Measurements from ENCODE around the gene CLEC2L. TPM values are rescaled to one million over a fixed set of nuclear protein-coding genes. Genes with fewer than 3 reads are reported as not detected.

The CLEC2L gene
- total RNA-seq, 1 experiment from 2014 or later: not detected

DNA sequence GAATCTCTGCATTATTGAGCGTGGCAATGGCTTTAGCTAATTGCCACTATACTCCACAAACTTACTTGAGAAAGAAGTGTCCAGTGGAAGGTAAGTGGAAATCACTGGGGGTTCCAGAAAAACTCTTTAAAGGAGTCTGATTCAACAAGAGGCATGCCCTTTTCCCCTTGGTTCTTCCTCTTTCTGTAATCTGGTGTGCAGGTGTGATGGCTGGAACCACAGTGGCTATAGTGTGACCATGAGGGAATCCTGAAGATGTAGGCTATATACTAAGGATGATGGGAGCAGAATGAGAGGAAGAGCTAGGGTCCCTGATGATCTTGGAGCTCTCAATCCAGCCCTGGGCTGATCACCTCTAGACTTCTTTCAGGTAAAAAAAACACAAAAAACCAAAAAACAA is 2.0 kb upstream of the CLEC2L start:
- no peaks in the 10 kb centered on the region for H3K9me3 ChIP-seq (ENCODE audit: control insufficient read depth in 1 of 2, insufficient read depth in 1 of 2, low read depth in 1 of 2, low read length in 2 of 2)
- H3K4me1 ChIP-seq (ENCODE audit: control insufficient read depth in 1 of 2, insufficient read depth in 2 of 2, low read length in 2 of 2): no peaks in the 10 kb centered on the region
- H3K9me2 ChIP-seq (ENCODE audit: insufficient read depth): no peaks in the 10 kb centered on the region
- H3K27ac ChIP-seq (ENCODE audit: low read depth, low read length): no peak overlapping the region
- no peaks in the 10 kb centered on the region for H3K36me3 ChIP-seq (ENCODE audit: control insufficient read depth in 1 of 2, insufficient read depth in 2 of 2, low read length in 2 of 2)
- DNase-seq (ENCODE audit: low read depth, low spot score): no peak
- TF ChIP-seq SP1 (IDR thresholded peaks at IDR 0.05; ENCODE audit: low read depth): no peak
- no peak for TF ChIP-seq EZH2 (IDR thresholded peaks at IDR 0.05)
- no peak for TF ChIP-seq ZNF274 (IDR thresholded peaks at IDR 0.05; ENCODE audit: low read depth, low read length)
- no peak for TF ChIP-seq SIN3A (IDR thresholded peaks at IDR 0.05; ENCODE audit: low read depth)
- no peak for TF ChIP-seq FOSL1 (IDR thresholded peaks at IDR 0.05; ENCODE audit: low read depth)
- no peak for TF ChIP-seq TCF7L2 (IDR thresholded peaks at IDR 0.05; ENCODE audit: borderline replicate concordance, extremely low read depth, insufficient read depth, insufficient read length)
- TF ChIP-seq, protein P1, sequence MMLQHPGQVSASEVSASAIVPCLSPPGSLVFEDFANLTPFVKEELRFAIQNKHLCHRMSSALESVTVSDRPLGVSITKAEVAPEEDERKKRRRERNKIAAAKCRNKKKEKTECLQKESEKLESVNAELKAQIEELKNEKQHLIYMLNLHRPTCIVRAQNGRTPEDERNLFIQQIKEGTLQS (IDR thresholded peaks at IDR 0.05): no peak
- TF ChIP-seq, protein P2, sequence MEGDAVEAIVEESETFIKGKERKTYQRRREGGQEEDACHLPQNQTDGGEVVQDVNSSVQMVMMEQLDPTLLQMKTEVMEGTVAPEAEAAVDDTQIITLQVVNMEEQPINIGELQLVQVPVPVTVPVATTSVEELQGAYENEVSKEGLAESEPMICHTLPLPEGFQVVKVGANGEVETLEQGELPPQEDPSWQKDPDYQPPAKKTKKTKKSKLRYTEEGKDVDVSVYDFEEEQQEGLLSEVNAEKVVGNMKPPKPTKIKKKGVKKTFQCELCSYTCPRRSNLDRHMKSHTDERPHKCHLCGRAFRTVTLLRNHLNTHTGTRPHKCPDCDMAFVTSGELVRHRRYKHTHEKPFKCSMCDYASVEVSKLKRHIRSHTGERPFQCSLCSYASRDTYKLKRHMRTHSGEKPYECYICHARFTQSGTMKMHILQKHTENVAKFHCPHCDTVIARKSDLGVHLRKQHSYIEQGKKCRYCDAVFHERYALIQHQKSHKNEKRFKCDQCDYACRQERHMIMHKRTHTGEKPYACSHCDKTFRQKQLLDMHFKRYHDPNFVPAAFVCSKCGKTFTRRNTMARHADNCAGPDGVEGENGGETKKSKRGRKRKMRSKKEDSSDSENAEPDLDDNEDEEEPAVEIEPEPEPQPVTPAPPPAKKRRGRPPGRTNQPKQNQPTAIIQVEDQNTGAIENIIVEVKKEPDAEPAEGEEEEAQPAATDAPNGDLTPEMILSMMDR (IDR thresholded peaks at IDR 0.05 in 2 of 3, conservative IDR thresholded peaks at IDR 0.05 in 1 of 3; ENCODE audit: borderline replicate concordance in 1 of 3, insufficient read depth in 1 of 3, low read depth in 2 of 3, low read length in 2 of 3): no peak
- TF ChIP-seq CEBPB (IDR thresholded peaks at IDR 0.05; ENCODE audit: low read depth): no peak
- no peak for TF ChIP-seq POLR2AphosphoS5 (IDR thresholded peaks at IDR 0.05; ENCODE audit: low read depth, low read length)
- TF ChIP-seq EGR1 (IDR thresholded peaks at IDR 0.05; ENCODE audit: low read depth): no peak
- no peak overlapping the region for H3K9ac ChIP-seq (ENCODE audit: low read length)
- no peak overlapping the region for H3K4me3 ChIP-seq (replicated peaks in 1 of 2; ENCODE audit: low read depth in 1 of 2, low read length in 2 of 2)
- H2AFZ ChIP-seq (ENCODE audit: low read depth, low read length, poor library complexity, severe bottlenecking): no peak overlapping the region
- ATAC-seq: no peak
- no peaks in the 10 kb centered on the region for H4K20me1 ChIP-seq (ENCODE audit: insufficient read depth)
- intact Hi-C loops (cut with micrococcal nuclease): no loop called here
- CTCF ChIA-PET: no interaction called here
- no TSS peak for BruUV-seq (replicated peaks)
- no peak overlapping the region for H3K4me2 ChIP-seq (ENCODE audit: low read length)
- RAD21 ChIA-PET (ENCODE audit: low non-redundant PET in 1 of 2, low total read pairs in 2 of 2, uncharacterized antibody in 2 of 2, unreplicated experiment in 2 of 2): interaction anchor here in 1 of 2 experiments (0.7 kb wide), 1 partner anchor 9 kb away, joined by 3 read pairs; no protein-coding TSS in a partner anchor
- POLR2A ChIA-PET: no interaction called here
- H3K27me3 ChIP-seq (ENCODE audit: insufficient read depth, low read length): no peaks in the 10 kb centered on the region
- no peaks in the 10 kb centered on the region for H3K79me2 ChIP-seq (ENCODE audit: insufficient read depth, low read length)

Data from HCT116 (cell line).